Esophagus squamous epithelium (tissue), 4 donors: ENCODE data around the gene CHST11.

ENCODE experiments used
- CTCF ChIP-seq, 6 experiments: fragments of 450-650 bp in 4 of 6; fragments of 200-600 bp in 2 of 6; sonication (generic) in 2 of 6; IDR thresholded peaks; one replicate each; pipeline ENCODE4 v1.5.1; 2016 to 2019; ENCODE audit warnings: antibody characterized with exemption in 6 of 6, mild to moderate bottlenecking in 4 of 6, moderate library complexity in 4 of 6
- POLR2A ChIP-seq, 4 donors: fragments of 450-650 bp; IDR thresholded peaks; one replicate each; pipeline ENCODE4 v1.6.1; 2017; ENCODE audit warnings: antibody characterized with exemption in 4 of 4, mild to moderate bottlenecking in 4 of 4, moderate library complexity in 3 of 4

- no peak for TF ChIP-seq POLR2A (IDR thresholded peaks at IDR 0.05)
- TF ChIP-seq CTCF (IDR thresholded peaks at IDR 0.05), result no peak
These were observed 32.9 kb upstream of the CHST11 start for GRCh38 chr12:104423809-104424208.
